Fibroblast of villous mesenchyme (primary cell): Measurements from ENCODE around the gene HIC2. TPM values are rescaled to one million over a fixed set of nuclear protein-coding genes. Genes with fewer than 3 reads are reported as not detected.
"Not testable (repeated sequence)": the region's sequence is repeated elsewhere in the genome, so short reads cannot be mapped to it uniquely, and the experiment has no call there.

Experiments used
- DNase-seq: peaks from one replicate; pipeline ENCODE4 v3.0.0-alpha.2; 2010; ENCODE audit warnings: low read depth
- H3K4me3 ChIP-seq: 2 replicates; pipeline ENCODE4 v1.5.1; 2011; ENCODE audit warnings: low read depth, mild to moderate bottlenecking, low read length
- small RNA-seq: library from RNA; depleted of rRNA; stranded (forward); fragments of <200 nt; gene quantifications from one replicate; pipeline ENCODE3, GENCODE V24; 2012
- total RNA-seq: library from RNA; depleted of rRNA; stranded (reverse); fragments of >200 nt; gene quantifications from 2 replicates; pipeline ENCODE4 v1.2.3, GENCODE V29; 2012

The HIC2 gene
- total RNA-seq, 1 donor, result 3.0 TPM

DNA sequence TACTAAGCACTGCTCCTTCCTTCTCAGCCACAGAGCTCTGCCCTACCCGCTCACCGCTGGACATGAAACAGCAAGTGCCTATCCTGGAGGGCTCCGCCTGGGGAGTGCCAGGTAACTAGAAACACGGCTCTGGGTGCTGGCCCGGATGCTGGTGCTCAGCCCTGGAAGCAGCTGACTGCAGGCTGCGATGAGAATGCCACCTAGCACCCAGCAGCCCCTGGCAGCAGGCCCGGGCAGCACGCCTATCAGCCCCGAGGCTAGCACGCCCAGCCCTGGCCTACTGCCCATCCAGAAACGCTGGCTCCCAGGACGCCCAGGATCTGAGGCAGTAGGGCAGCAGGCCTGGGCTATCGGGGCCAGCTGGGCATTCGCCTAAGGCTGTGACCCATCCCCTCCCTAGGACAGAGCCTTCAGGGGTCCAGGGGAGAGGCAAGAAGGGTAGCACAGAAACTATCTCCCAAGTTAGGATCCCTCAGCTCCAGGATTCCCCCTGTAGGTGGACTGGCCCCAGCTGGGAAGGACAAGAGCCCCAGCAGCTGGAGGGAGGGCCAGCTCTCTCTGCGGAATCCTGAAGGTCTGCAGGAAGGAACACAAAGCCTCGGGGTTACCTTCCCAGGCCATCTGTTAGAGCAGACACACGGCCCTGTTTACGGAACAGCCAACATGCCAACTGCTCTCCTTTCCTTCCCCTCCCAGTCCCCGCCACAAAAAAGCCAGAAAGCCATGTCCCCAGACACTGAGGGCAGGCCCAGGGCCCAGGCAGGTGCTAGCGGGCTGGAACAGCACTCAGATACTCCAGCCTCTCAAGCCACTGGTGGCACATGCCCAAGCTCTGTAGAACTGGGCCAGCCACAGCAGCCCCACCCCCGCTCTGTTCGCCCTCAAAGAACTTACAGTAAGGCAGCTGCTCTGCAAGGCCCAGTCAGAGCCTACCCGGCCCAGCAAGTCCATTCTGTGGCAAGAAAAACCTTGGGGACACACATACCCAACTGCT lies 76.9 kb downstream of the HIC2 start:
- DNase-seq, H3K4me3 ChIP-seq: not testable (repeated sequence)

DNA sequence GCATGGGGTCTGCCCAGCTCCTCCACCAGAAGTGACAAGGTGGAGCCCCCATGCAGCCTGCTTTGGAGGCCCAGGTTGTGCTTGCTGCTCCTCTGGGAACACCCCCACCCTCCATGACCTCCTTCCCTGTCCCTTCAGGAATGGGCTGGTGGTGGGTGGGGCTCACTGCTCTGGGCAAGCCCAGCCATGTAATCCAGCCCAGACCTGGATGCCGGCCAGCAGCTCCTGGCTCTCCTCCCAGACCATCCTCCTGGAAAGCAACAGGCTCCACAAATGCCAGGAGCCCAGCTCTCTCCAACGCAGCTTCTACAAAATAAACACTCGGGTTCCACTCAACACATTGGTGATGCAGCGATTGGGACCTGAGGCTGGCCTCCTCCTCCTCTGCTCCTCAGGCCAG lies 80.8 kb downstream of the HIC2 start:
- H3K4me3 ChIP-seq, DNase-seq: not testable (repeated sequence)

DNA sequence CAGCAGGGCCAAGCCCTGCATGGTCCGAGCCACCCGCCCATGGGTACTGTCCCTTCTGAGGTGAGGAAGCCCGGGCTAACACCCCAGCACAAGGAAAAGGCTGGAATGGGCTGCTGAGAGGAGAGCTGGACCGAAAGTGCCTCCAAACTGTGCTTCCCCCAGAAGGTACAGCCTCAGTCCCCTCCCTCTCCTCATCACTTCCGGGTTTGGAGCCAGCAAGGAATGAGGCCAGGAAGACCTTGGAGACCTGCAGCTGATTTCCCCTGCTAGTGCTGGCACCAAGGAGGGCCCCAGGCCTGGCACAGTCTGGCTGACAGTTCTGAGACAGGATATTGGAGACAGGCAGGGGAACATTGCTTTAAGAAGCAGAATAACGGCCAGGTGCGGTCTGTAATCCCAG lies 81.3 kb downstream of the HIC2 start:
- not testable (repeated sequence) for H3K4me3 ChIP-seq, DNase-seq

DNA sequence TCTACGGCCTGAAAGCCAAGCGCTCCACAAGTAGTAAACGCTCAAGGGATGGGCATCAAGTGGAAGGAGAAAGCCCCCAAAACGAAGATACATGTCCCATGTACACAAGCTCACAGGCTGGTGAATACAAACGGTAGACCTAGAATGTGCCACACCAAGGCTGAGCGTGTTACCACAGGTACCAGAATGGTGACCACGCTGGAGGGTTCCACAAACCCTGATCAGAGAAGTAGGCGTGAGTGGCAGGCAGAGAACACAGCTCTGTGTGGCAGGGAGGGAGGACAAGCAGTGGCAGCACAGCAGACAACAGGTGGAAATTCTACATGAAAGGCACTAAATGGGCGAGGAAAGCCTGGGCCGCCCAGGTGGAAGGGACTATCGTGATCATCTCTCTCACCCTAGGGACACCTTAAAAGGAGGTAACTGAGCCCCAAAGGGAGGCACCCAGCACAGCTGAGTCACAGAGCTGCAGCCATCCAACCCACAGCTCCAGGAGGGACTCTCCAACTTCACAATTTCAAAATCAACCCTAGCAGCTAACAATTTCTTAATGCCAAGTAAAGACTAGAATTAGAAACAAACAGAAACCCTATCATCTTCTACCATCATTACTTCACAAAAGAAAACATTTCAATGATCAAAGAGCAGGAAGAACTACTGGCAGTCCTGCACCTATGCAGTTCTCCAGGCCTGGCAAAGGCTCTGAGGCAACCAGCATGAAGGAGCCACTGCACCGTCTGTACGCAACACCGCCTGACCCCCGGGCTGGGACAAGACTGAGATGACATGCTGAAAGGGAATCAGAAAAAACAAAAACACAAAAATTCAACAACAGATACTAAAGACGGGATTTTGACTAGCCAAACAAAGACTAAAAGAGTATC lies 82.7 kb downstream of the HIC2 start:
- not testable (repeated sequence) for H3K4me3 ChIP-seq, DNase-seq

Small RNA genes lying within 50 kb of the gene (small RNA-seq; reads per million reads assigned to genes)
- gene RF00492, result not detected
- gene RN7SKP63, result not detected

Other genes with a start within 250 kb of the HIC2 start
- gene RIMBP3B, start 33.6 kb upstream of the HIC2 start, total RNA-seq, result under 0.01 and 0.32 TPM in 2 replicates
- 0.97 and 1.7 TPM in 2 replicates for gene TMEM191C, start 50.0 kb downstream of the HIC2 start, total RNA-seq
- 0.43 and 0.64 TPM in 2 replicates for gene RIMBP3C, start 134.1 kb downstream of the HIC2 start, total RNA-seq
- 43.5 and 56.1 TPM in 2 replicates for gene UBE2L3, start 150.3 kb downstream of the HIC2 start, total RNA-seq
- gene YDJC, start 212.7 kb downstream of the HIC2 start, total RNA-seq, result 19.0 and 27.1 TPM in 2 replicates
- gene CCDC116, start 215.4 kb downstream of the HIC2 start, total RNA-seq, result 0.32 and 0.43 TPM in 2 replicates
- 22.0 and 27.7 TPM in 2 replicates for gene SDF2L1, start 224.9 kb downstream of the HIC2 start, total RNA-seq
- 26.8 and 32.2 TPM in 2 replicates for gene PPIL2, start 248.6 kb downstream of the HIC2 start, total RNA-seq